ENCODE measurements around the gene PTPRA.

DNA sequence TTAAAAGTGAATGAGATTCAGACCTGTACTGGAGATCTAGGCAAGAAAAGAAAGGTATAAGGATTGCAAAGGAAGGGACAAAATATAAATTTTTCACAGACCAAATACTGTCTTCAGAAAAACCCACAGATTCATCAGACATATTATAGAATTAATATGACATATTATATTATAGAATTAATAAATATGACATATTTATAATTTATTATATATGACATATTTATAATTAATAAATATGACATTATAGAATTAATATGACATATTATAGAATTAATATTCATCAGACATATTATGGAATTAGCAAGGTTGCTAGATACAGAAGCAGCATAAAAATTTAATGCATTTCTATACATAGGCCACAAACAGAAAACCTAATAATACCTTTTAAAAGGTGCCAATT, 125.4 kb downstream of the PTPRA start:
- no peak for TF ChIP-seq CTCF (IDR thresholded peaks at IDR 0.05)
- TF ChIP-seq EZH2 (IDR thresholded peaks at IDR 0.05; ENCODE audit: borderline replicate concordance, insufficient read depth, low read depth, low read length, poor library complexity, severe bottlenecking) = no peak
